Activated naive CD8-positive, alpha-beta T cell treated with anti-CD3 and anti-CD28 coated beads, Interleukin-2, amount 10 ng/mL, durations not matched to agents 7 days and 5 days (primary cell): ENCODE results near the gene TMEM95. TPM values are rescaled to one million over a fixed set of nuclear protein-coding genes. Genes with fewer than 3 reads are reported as not detected.

ENCODE experiments used
- ATAC-seq: fragments of 150-1000 bp; cut with Tn5 transposase; one replicate; pipeline ENCODE4 v1.10.0; 2021; ENCODE audit warnings: low read depth, moderate library complexity
- POLR2A ChIA-PET: fragments of 350-600 bp; sonication (Branson Sonifier 250); formaldehyde crosslinking; loops from one replicate; lab custom pipeline; 2021; ENCODE audit warnings: antibody characterized with exemption; lab: Charles Lee
- DNase-seq: peaks from one replicate; pipeline ENCODE4 v3.0.0; 2021
- H3K27ac Mint-ChIP-seq: one replicate; pipeline ENCODE4 v1.8.0; 2022; ENCODE audit warnings: mild to moderate bottlenecking, mixed read lengths
- H3K27me3 Mint-ChIP-seq: one replicate; pipeline ENCODE4 v1.8.0; 2022; ENCODE audit warnings: mild to moderate bottlenecking, moderate library complexity, mixed read lengths
- H3K36me3 Mint-ChIP-seq: one replicate; pipeline ENCODE4 v1.8.0; 2021; ENCODE audit warnings: mild to moderate bottlenecking, mixed read lengths
- H3K4me1 Mint-ChIP-seq: one replicate; pipeline ENCODE4 v1.8.0; 2021; ENCODE audit warnings: mixed read lengths
- H3K4me3 Mint-ChIP-seq: one replicate; pipeline ENCODE4 v1.8.0; 2022; ENCODE audit warnings: mild to moderate bottlenecking, moderate library complexity, mixed read lengths
- H3K9me3 Mint-ChIP-seq: one replicate; pipeline ENCODE4 v1.8.0; 2021; ENCODE audit warnings: mixed read lengths
- total RNA-seq, 2 experiments: library from RNA; stranded (reverse); gene quantifications; one replicate each; pipeline ENCODE4 v1.2.3, GENCODE V29; 2021

The TMEM95 gene
- total RNA-seq, 2 experiments from 2014 or later: not detected

GRCh38 chr17:7314719-7315569, 40.0 kb upstream of the TMEM95 start, which contains the start of gene GPS2:
Gene GPS2 (minus strand): TSS chr17:7315360. CDS start chr17:7315052, 308 bp downstream.
- Mint-ChIP-seq H3K36me3 (peaks cover 25% of the 10 kb centered on the region), H3K27ac (peak within 1 kb of the TSS; percentile 95), H3K4me3 (peak within 1 kb of the TSS; percentile 93), H3K4me1 (peaks cover 31% of the 10 kb centered on the region), H3K27me3 (no peaks in the 10 kb centered on the region), H3K9me3 (no peaks in the 10 kb centered on the region)
- ATAC-seq (peak; percentile 86), DNase-seq (peak; percentile 97)
- POLR2A ChIA-PET: interaction anchor here (0.5 to 5.1 kb wide), 14 partner anchors 10 to 232 kb away, joined by 3 to 51 read pairs (median 6); partner anchors contain the start of genes ACAP1, NEURL4, POLR2A and SLC2A4

GRCh38 chr17:7315570-7316235, 39.3 kb upstream of the TMEM95 start:
- Mint-ChIP-seq H3K4me3 (peak overlapping the region; percentile 93), H3K4me1 (peaks cover 23% of the 10 kb centered on the region), H3K27ac (peak overlapping the region; percentile 95), H3K27me3 (no peaks in the 10 kb centered on the region), H3K9me3 (no peaks in the 10 kb centered on the region), H3K36me3 (peaks cover 18% of the 10 kb centered on the region)
- ATAC-seq: no peak
- POLR2A ChIA-PET: interaction anchor here (0.6 to 5.1 kb wide), 8 partner anchors 11 to 232 kb away, joined by 3 to 51 read pairs (median 6); partner anchors contain the start of genes ACAP1, NEURL4 and POLR2A
- DNase-seq: no peak

- Mint-ChIP-seq H3K9me3 (no peaks in the 10 kb centered on the region), H3K27ac (no peak overlapping the region), H3K27me3 (no peaks in the 10 kb centered on the region), H3K4me3 (peak overlapping the region; percentile 30), H3K4me1 (peaks cover 16% of the 10 kb centered on the region), H3K36me3 (peaks cover 14% of the 10 kb centered on the region)
- POLR2A ChIA-PET: interaction anchor here (1.1 to 5.1 kb wide), 3 partner anchors 12 to 19 kb away, joined by 3 to 51 read pairs (median 6); partner anchors contain the start of genes ACAP1 and NEURL4
- DNase-seq (no peak), ATAC-seq (no peak)
These were observed 37.7 kb upstream of the TMEM95 start for GRCh38 chr17:7317161-7317803.

GRCh38 chr17:7318121-7318860, 36.7 kb upstream of the TMEM95 start:
- Mint-ChIP-seq H3K27ac (no peak overlapping the region), H3K9me3 (no peaks in the 10 kb centered on the region), H3K4me1 (peaks cover 10% of the 10 kb centered on the region), H3K4me3 (no peak overlapping the region), H3K36me3 (peaks cover 6% of the 10 kb centered on the region), H3K27me3 (no peaks in the 10 kb centered on the region)
- POLR2A ChIA-PET: interaction anchor here (1.1 to 1.5 kb wide), 2 partner anchors 11 to 18 kb away, joined by 3 to 6 read pairs; partner anchors contain the start of genes ACAP1 and NEURL4
- ATAC-seq (no peak), DNase-seq (no peak)

- Mint-ChIP-seq H3K4me1 (peaks cover 4% of the 10 kb centered on the region), H3K27me3 (no peaks in the 10 kb centered on the region), H3K36me3 (peaks cover 6% of the 10 kb centered on the region), H3K4me3 (no peak overlapping the region), H3K9me3 (no peaks in the 10 kb centered on the region), H3K27ac (peak overlapping the region; percentile 21)
- ATAC-seq (no peak), DNase-seq (no peak)
- POLR2A ChIA-PET: interaction anchor here (0.6 to 2.5 kb wide), 3 partner anchors 8 to 41 kb away, joined by 4 to 10 read pairs (median 6); partner anchors contain the start of genes ACAP1 and NEURL4
These were observed 33.5 kb upstream of the TMEM95 start for GRCh38 chr17:7321466-7321865.

- Mint-ChIP-seq H3K9me3 (no peaks in the 10 kb centered on the region), H3K4me3 (no peak overlapping the region), H3K36me3 (peaks cover 4% of the 10 kb centered on the region), H3K27ac (no peak overlapping the region), H3K4me1 (peaks cover 4% of the 10 kb centered on the region), H3K27me3 (no peaks in the 10 kb centered on the region)
- no peak for ATAC-seq
- POLR2A ChIA-PET: interaction anchor here (0.6 to 2.6 kb wide), 4 partner anchors 14 to 28 kb away, joined by 3 to 21 read pairs (median 4); partner anchors contain the start of gene ACAP1
- DNase-seq: no peak
These were observed 32.3 kb upstream of the TMEM95 start for GRCh38 chr17:7322520-7323194.

- peak overlapping the region; percentile 21 for H3K27ac Mint-ChIP-seq
- peaks cover 4% of the 10 kb centered on the region for H3K36me3 Mint-ChIP-seq
- H3K9me3 Mint-ChIP-seq: no peaks in the 10 kb centered on the region
- ATAC-seq (peak; percentile 55), DNase-seq (peak; percentile 82)
- POLR2A ChIA-PET: interaction anchor here (1.3 to 2.6 kb wide), 4 partner anchors 13 to 27 kb away, joined by 5 to 21 read pairs (median 10); partner anchors contain the start of gene ACAP1
- no peak overlapping the region for H3K4me3 Mint-ChIP-seq
- peaks cover 13% of the 10 kb centered on the region for H3K4me1 Mint-ChIP-seq
- no peaks in the 10 kb centered on the region for H3K27me3 Mint-ChIP-seq
These were observed 31.1 kb upstream of the TMEM95 start for GRCh38 chr17:7323731-7324437.

GRCh38 chr17:7324438-7324779, 30.5 kb upstream of the TMEM95 start:
- H3K27ac Mint-ChIP-seq: no peak overlapping the region
- POLR2A ChIA-PET: interaction anchor here (1.3 to 2.6 kb wide), 3 partner anchors 12 to 27 kb away, joined by 7 to 21 read pairs (median 12); partner anchors contain the start of gene ACAP1
- no peaks in the 10 kb centered on the region for H3K27me3 Mint-ChIP-seq
- DNase-seq (no peak), ATAC-seq (no peak)
- H3K9me3 Mint-ChIP-seq: no peaks in the 10 kb centered on the region
- H3K36me3 Mint-ChIP-seq: peaks cover 4% of the 10 kb centered on the region
- peaks cover 13% of the 10 kb centered on the region for H3K4me1 Mint-ChIP-seq
- no peak overlapping the region for H3K4me3 Mint-ChIP-seq

GRCh38 chr17:7325031-7325528, 29.9 kb upstream of the TMEM95 start:
- POLR2A ChIA-PET: interaction anchor here (1.3 to 2.6 kb wide), 3 partner anchors 11 to 26 kb away, joined by 7 to 21 read pairs (median 12); partner anchors contain the start of gene ACAP1
- peaks cover 4% of the 10 kb centered on the region for H3K36me3 Mint-ChIP-seq
- no peak overlapping the region for H3K4me3 Mint-ChIP-seq
- no peaks in the 10 kb centered on the region for H3K27me3 Mint-ChIP-seq
- no peaks in the 10 kb centered on the region for H3K9me3 Mint-ChIP-seq
- H3K27ac Mint-ChIP-seq: no peak overlapping the region
- ATAC-seq (no peak), DNase-seq (no peak)
- H3K4me1 Mint-ChIP-seq: peaks cover 14% of the 10 kb centered on the region

- H3K4me1 Mint-ChIP-seq: peaks cover 16% of the 10 kb centered on the region
- H3K27me3 Mint-ChIP-seq: no peaks in the 10 kb centered on the region
- peaks cover 2% of the 10 kb centered on the region for H3K36me3 Mint-ChIP-seq
- H3K27ac Mint-ChIP-seq: no peak overlapping the region
- no peak for DNase-seq
- H3K9me3 Mint-ChIP-seq: no peaks in the 10 kb centered on the region
- H3K4me3 Mint-ChIP-seq: no peak overlapping the region
- POLR2A ChIA-PET: interaction anchor here (1.5 to 4.5 kb wide), 2 partner anchors 11 to 16 kb away, joined by 3 to 33 read pairs; partner anchors contain the start of gene ACAP1
- ATAC-seq: no peak
These were observed 28.8 kb upstream of the TMEM95 start for GRCh38 chr17:7326186-7326585.

- no peak for ATAC-seq
- no peak overlapping the region for H3K27ac Mint-ChIP-seq
These were observed 27.9 kb upstream of the TMEM95 start for GRCh38 chr17:7327056-7327455.

More at GRCh38 chr17:7327056-7327455, 27.9 kb upstream of the TMEM95 start:
- no peak overlapping the region for H3K4me3 Mint-ChIP-seq
- POLR2A ChIA-PET: interaction anchor here (1.2 to 4.5 kb wide), 3 partner anchors 10 to 24 kb away, joined by 3 to 33 read pairs (median 4); partner anchors contain the start of gene ACAP1
- no peak for DNase-seq
- H3K36me3 Mint-ChIP-seq: peaks cover 2% of the 10 kb centered on the region
- no peaks in the 10 kb centered on the region for H3K9me3 Mint-ChIP-seq
- H3K27me3 Mint-ChIP-seq: no peaks in the 10 kb centered on the region
- peaks cover 18% of the 10 kb centered on the region for H3K4me1 Mint-ChIP-seq
